Measurements from ENCODE around the gene HES1. TPM values are rescaled to one million over a fixed set of nuclear protein-coding genes. Genes with fewer than 3 reads are reported as not detected.
"Not testable (repeated sequence)": the region's sequence is repeated elsewhere in the genome, so short reads cannot be mapped to it uniquely, and the experiment has no call there.

The HES1 gene
- total RNA-seq, 3 donors from 2014 or later, result 60.9 to 116 (median 99.0) TPM

GRCh38 chr3:194124193-194124592, 11.8 kb upstream of the HES1 start:
- intact Hi-C loops (cut with DNase I, micrococcal nuclease), result no loop called here
- peak; percentile 83 for ATAC-seq
- Histone ChIP-seq H3K36me3 (ENCODE audit: low read depth) (no peaks in the 10 kb centered on the region), H3K9me3 (no peaks in the 10 kb centered on the region), H3K4me1 (ENCODE audit: low read depth) (peaks cover 12% of the 10 kb centered on the region), H3K4me3 (no peak overlapping the region)
- peak in 1 of 3 donors; percentile 14 for DNase-seq
- TF ChIP-seq CTCF (IDR thresholded peaks at IDR 0.05), result no peak

DNA sequence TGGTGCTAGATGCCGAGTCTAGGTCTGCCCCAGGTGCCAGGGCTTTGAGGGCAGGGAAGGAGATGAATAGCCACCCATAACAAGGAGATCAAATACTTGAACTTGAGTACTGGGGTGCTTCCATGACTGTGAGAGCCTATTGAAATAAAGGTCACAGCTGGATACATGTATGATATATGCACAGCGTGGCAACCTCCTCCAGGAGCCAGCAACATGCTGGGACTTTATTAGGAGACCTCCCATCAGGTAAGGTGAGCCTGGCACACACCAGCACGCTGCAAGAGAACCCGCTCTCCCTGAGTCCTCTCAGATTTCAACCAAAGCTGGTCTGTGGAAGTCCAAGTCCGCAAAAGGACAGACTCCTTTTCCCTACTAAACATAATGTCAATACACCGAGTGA, 10.5 kb upstream of the HES1 start:
- no peak overlapping the region for H3K4me3 ChIP-seq
- intact Hi-C loops (cut with DNase I, micrococcal nuclease), result no loop called here
- H3K4me1 ChIP-seq (ENCODE audit: low read depth), result peaks cover 16% of the 10 kb centered on the region
- TF ChIP-seq CTCF (IDR thresholded peaks at IDR 0.05), result no peak
- H3K9me3 ChIP-seq, result no peaks in the 10 kb centered on the region
- H3K36me3 ChIP-seq (ENCODE audit: low read depth), result no peaks in the 10 kb centered on the region
- ATAC-seq (no peak), DNase-seq (peak in 1 of 3 donors; percentile 15)

GRCh38 chr3:194126790-194127189, 9.2 kb upstream of the HES1 start:
- no peaks in the 10 kb centered on the region for H3K36me3 ChIP-seq (ENCODE audit: low read depth)
- no peak for TF ChIP-seq CTCF (IDR thresholded peaks at IDR 0.05)
- ATAC-seq (no peak), DNase-seq (peak in 1 of 3 donors; percentile 14)
- H3K9me3 ChIP-seq, result no peaks in the 10 kb centered on the region
- no peak overlapping the region for H3K4me3 ChIP-seq
- H3K4me1 ChIP-seq (ENCODE audit: low read depth), result peaks cover 26% of the 10 kb centered on the region
- intact Hi-C loops (cut with DNase I, micrococcal nuclease), result no loop called here

- DNase-seq (no peak), ATAC-seq (no peak)
- peaks cover 32% of the 10 kb centered on the region for H3K4me1 ChIP-seq (ENCODE audit: low read depth)
These were observed 7.6 kb upstream of the HES1 start for GRCh38 chr3:194128202-194128918.

DNA sequence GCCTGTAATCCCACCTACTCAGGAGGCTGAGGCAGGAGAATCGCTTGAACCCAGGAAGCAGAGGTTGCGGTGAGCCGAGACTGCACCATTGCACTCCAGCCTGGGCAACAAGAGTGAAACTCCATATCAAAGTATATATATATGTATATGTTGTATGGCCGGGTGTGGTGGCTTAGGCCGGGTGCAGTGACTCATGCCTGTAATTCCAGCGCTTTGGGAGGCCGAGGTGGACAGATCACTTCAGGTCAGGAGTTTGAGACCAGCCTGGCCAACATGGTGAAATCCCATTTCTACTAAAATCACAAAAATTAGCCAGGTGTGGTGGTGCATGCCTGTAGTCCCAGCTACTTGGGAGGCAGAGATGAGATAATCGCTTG, 7.0 kb upstream of the HES1 start:
- H3K4me3 ChIP-seq; H3K9me3 ChIP-seq; H3K36me3 ChIP-seq (ENCODE audit: low read depth); intact Hi-C loops (cut with DNase I, micrococcal nuclease): not testable (repeated sequence)
- peak; percentile 14 for ATAC-seq
- peaks cover 31% of the 10 kb centered on the region for H3K4me1 ChIP-seq (ENCODE audit: low read depth)
- DNase-seq, result peak in 1 of 3 donors; percentile 30

More at GRCh38 chr3:194128202-194128918, 7.6 kb upstream of the HES1 start:
- intact Hi-C loops (cut with DNase I, micrococcal nuclease), result no loop called here
- Histone ChIP-seq H3K4me3 (no peak overlapping the region), H3K36me3 (ENCODE audit: low read depth) (no peaks in the 10 kb centered on the region), H3K9me3 (no peaks in the 10 kb centered on the region)
- no peak for TF ChIP-seq CTCF (IDR thresholded peaks at IDR 0.05)

- intact Hi-C loops (cut with DNase I, micrococcal nuclease), result loop anchor here in 1 of 2 donors (10.0 kb wide), 1 partner anchor 55 kb away; no protein-coding TSS in a partner anchor
- peak; percentile 13 for ATAC-seq
These were observed 6.3 kb upstream of the HES1 start for GRCh38 chr3:194129581-194130133.

More at GRCh38 chr3:194129581-194130133, 6.3 kb upstream of the HES1 start:
- Histone ChIP-seq H3K9me3 (no peaks in the 10 kb centered on the region), H3K4me1 (ENCODE audit: low read depth) (peaks cover 31% of the 10 kb centered on the region), H3K4me3 (no peak overlapping the region), H3K36me3 (ENCODE audit: low read depth) (no peaks in the 10 kb centered on the region)
- peak; percentile 63 to 67 (median 64) for DNase-seq
- no peak for TF ChIP-seq CTCF (IDR thresholded peaks at IDR 0.05)

Data from mucosa of descending colon (tissue), 3 donors.